Renal cortex interstitium (tissue), 15 donors: ENCODE data around the gene XXYLT1. TPM values are rescaled to one million over a fixed set of nuclear protein-coding genes. Genes with fewer than 3 reads are reported as not detected.
A peak's percentile ranks its signal among the peaks of the same experiment; 100 is the strongest.
"Not testable (repeated sequence)": the region's sequence is repeated elsewhere in the genome, so short reads cannot be mapped to it uniquely, and the experiment has no call there.

ENCODE experiments used
- DNase-seq, 11 donors: peaks; one replicate each; pipeline ENCODE4 v3.0.0-alpha.2; 2013; ENCODE audit warnings: low read depth in 9 of 11, low spot score in 4 of 11; ENCODE audit errors: extremely low read depth in 1 of 11
- long read RNA-seq, 16 experiments: transcript quantifications; one replicate each; lab custom pipeline, GENCODE V29; 2026
- polyA plus RNA-seq, 3 donors: library from polyadenylated mRNA; unstranded; fragments of 120-200 nt; gene quantifications; one replicate each; pipeline ENCODE4 v1.2.1, GENCODE V29; 2013; ENCODE audit not compliant: insufficient read length in 3 of 3

The XXYLT1 gene, protein sequence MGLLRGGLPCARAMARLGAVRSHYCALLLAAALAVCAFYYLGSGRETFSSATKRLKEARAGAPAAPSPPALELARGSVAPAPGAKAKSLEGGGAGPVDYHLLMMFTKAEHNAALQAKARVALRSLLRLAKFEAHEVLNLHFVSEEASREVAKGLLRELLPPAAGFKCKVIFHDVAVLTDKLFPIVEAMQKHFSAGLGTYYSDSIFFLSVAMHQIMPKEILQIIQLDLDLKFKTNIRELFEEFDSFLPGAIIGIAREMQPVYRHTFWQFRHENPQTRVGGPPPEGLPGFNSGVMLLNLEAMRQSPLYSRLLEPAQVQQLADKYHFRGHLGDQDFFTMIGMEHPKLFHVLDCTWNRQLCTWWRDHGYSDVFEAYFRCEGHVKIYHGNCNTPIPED
- 10 to 100 TPM; 27.3 to 35.5 (median 27.8) TPM for polyA plus RNA-seq
- long read RNA-seq, donor 1, transcript XXYLT1-201 (4 exons, 2,727 nt), result major isoform, 7 of 7 reads
- long read RNA-seq, donor 1, partial matches to known transcripts, result 0 of 7 reads
- long read RNA-seq, donor 1, other reads (novel, unspliced or antisense), result 0 of 7 reads
- long read RNA-seq, donor 2, transcript XXYLT1-201 (4 exons, 2,727 nt), result major isoform, 8 of 8 reads
- long read RNA-seq, donor 2, partial matches to known transcripts, result 0 of 8 reads
- long read RNA-seq, donor 2, other reads (novel, unspliced or antisense), result 0 of 8 reads
- long read RNA-seq, donor 3, transcript XXYLT1-201 (4 exons, 2,727 nt), result major isoform, 11 of 11 reads
- long read RNA-seq, donor 3, partial matches to known transcripts, result 0 of 11 reads
- long read RNA-seq, donor 3, other reads (novel, unspliced or antisense), result 0 of 11 reads
- long read RNA-seq, donor 4, transcript XXYLT1-201 (4 exons, 2,727 nt), result major isoform, 5 of 5 reads
- long read RNA-seq, donor 4, partial matches to known transcripts, result 0 of 5 reads
- long read RNA-seq, donor 4, other reads (novel, unspliced or antisense), result 0 of 5 reads
- long read RNA-seq, donor 5, result 0 reads
- long read RNA-seq, donor 6, transcript XXYLT1-201 (4 exons, 2,727 nt), result major isoform, 7 of 8 reads
- long read RNA-seq, donor 6, partial matches to known transcripts, result 0 of 8 reads
- long read RNA-seq, donor 6, other reads (novel, unspliced or antisense), result 0 of 8 reads
- long read RNA-seq, donor 7, transcript XXYLT1-201 (4 exons, 2,727 nt), result major isoform, 11 of 11 reads
- long read RNA-seq, donor 7, partial matches to known transcripts, result 0 of 11 reads
- long read RNA-seq, donor 7, other reads (novel, unspliced or antisense), result 0 of 11 reads
- long read RNA-seq, donor 8, result 0 reads
- long read RNA-seq, donor 9, partial matches to known transcripts, result 0 of 3 reads
- long read RNA-seq, donor 9, other reads (novel, unspliced or antisense), result 0 of 3 reads
- long read RNA-seq, donor 10, transcript XXYLT1-201 (4 exons, 2,727 nt), result major isoform, 5 of 5 reads
- long read RNA-seq, donor 10, partial matches to known transcripts, result 0 of 5 reads
- long read RNA-seq, donor 10, other reads (novel, unspliced or antisense), result 0 of 5 reads
- long read RNA-seq, donor 11, transcript XXYLT1-201 (4 exons, 2,727 nt), result major isoform, 6 of 7 reads
- long read RNA-seq, donor 11, partial matches to known transcripts, result 0 of 7 reads
- long read RNA-seq, donor 11, other reads (novel, unspliced or antisense), result 0 of 7 reads
- long read RNA-seq, donor 12, partial matches to known transcripts, result 0 of 3 reads
- long read RNA-seq, donor 12, other reads (novel, unspliced or antisense), result 0 of 3 reads
- long read RNA-seq, donor 13, result 0 reads
- long read RNA-seq, donor 14, transcript XXYLT1-201 (4 exons, 2,727 nt), result major isoform, 6 of 6 reads
- long read RNA-seq, donor 14, partial matches to known transcripts, result 0 of 6 reads
- long read RNA-seq, donor 14, other reads (novel, unspliced or antisense), result 0 of 6 reads
- long read RNA-seq, donor 15, transcript XXYLT1-201 (4 exons, 2,727 nt), result major isoform, 5 of 5 reads
- long read RNA-seq, donor 15, partial matches to known transcripts, result 0 of 5 reads
- long read RNA-seq, donor 15, other reads (novel, unspliced or antisense), result 0 of 5 reads
- long read RNA-seq, donor 16, transcript XXYLT1-201 (4 exons, 2,727 nt), result major isoform, 16 of 65 reads
- long read RNA-seq, donor 16, partial matches to known transcripts, result 49 of 65 reads
- long read RNA-seq, donor 16, other reads (novel, unspliced or antisense), result 0 of 65 reads

DNA sequence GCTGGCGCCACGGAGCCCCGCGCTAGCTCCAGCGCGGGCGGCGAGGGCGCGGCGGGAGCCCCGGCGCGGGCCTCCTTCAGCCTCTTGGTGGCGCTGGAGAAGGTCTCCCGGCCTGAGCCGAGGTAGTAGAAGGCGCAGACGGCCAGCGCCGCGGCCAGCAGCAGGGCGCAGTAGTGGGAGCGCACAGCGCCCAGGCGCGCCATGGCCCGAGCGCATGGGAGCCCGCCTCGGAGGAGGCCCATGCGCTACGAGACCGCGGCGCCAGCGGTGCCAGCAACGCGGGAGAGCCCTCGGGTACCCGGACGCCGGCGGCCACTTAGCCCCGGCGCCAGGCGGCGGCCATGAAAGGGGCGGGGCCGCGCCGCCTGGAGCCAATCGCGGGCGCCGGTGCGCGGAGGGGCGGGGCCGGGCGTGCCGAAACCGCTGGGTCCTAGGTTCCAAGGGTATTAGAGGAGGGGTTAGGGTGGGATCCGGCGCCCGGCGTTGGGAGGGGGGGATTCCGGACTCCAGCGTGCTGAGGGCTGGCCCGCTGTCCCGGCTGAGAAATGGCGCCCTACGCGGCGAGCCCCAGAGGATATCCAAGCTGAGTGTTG, at the start of gene XXYLT1:
TSS of gene XXYLT1 (minus strand) at position 343 of the 593 bp plus-strand sequence. CDS start at position 242, 101 bp downstream.
- peak in 10 of 11 donors; percentile 73 to 91 (median 87) for DNase-seq

DNA sequence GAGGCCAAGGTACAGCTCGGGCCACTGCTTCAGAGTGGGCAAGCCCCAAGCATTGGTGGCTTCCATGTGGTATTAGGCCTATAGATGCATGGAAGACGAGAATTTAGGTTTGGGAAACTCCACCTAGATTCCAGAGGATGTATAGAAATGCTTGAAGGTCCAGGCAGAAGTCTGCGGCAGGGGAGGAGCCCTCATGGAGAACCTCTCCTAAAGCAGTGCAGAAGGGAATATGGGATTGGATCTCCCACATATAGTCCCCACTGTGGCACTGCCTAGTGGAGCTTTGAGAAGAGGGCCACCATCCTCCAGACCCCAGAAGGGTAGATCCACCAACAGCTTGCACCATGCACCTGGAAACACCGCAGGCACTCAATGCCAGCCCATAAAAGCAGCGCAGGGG, 48.1 kb upstream of the XXYLT1 start:
- DNase-seq, result no peak

DNA sequence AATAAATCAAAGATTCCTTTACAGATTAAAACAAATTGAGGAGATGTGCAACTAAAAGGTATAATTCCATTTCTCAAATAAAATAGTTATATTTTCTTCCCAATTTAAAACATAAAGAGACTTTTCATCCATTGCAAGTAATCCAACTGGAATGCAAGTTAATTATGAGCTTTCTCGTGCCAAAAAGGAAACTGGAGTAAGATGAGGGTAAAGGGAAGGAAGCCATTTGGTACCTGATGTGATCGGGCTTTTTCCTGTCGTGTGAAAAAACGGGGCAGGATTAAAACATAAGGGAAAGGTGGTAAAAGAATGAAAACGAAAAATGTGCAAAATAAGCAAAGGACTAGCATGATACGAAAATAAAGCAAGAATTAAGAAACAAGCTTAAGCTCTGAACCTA, 41.8 kb upstream of the XXYLT1 start:
- DNase-seq, result no peak

DNA sequence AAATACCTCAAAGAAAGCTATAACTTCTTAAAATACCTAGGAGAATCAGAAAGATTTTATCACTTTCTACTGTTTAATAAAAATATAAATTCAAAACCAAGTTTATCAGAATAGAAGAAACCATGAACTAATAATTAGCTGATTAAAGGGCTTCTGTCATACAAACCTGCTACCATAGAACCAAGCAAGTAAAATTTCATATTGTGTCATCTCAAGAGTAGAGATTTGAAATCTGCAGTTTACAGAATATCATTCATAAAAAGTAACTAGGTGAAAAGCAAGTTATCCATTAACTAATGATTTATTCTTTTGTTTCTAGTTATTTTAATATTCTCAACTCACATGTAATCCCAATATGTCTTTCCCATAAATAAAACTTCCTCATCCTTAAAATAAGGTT, 36.8 kb upstream of the XXYLT1 start:
- DNase-seq, result no peak

DNA sequence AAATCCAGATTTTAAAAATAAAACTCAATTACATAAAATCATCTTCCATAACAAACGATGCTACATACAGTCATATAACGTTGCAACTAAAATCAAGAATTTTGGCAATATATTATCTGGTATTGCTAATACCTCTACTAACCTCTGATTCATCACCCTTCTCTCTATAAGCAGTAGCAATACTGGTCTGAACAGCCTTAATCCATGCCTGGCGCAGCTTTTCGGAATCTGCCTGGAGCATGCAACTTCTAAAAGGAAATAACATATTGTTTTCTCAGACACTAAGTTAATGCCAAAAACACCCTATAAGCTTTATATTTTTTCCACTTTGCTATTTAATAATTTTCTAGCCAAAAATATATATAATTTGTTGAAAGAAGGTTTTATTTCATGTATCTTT, 35.4 kb upstream of the XXYLT1 start:
- no peak for DNase-seq

DNA sequence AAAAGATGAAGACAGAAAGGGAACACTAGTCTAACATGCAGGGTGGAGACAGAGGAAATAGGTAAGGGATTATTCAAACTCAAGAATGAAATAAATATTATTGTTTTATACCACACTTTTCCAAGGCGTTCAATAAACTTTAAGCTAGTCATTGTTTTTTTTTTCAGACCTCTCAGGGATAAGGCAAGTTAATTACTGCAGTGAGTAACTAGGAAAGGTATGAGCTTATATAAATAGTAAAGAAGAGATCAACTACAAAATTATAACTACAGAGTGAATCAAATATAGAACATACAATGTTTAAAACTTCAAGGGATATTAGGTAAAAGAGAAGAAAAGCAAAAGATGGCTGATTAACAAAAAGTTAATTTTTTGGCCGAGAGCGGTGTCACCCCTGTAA, 31.5 kb upstream of the XXYLT1 start:
- DNase-seq, result no peak

DNA sequence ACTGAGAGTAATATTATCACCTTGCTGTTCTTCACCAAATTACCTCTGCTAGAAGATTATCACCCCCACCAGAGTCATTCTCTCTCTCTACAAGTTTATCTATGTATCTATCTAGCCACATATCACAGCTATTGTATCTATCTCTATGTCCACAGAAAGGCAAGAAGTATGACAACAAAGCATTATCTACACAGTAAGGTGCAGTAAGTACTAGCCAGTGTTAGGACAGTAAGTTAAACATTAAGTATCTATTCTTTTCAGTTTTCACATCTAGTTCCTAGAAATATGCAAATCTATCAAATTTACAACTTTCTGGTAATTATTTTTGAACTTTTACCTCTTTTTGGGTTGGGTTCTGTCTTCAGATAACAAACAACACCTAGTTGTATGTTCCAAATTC, 26.5 kb upstream of the XXYLT1 start:
- DNase-seq, result no peak

DNA sequence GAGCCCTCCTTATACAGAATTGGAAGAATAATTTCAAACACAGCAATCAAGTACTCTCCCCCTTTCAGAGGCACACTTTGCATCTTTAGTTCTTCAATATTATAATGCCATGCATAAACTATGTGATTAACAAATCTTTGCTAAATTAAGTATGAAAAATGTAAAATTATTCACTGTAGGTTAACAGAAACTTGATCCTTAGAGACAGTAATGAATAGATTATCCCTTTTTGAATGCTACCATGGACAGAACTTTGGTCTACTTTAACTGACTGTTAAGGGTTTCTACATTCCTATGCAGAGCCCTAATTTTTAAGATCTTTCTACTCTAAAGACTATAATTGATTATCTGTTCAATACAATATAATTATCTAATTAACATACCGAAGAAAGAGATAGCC, 25.7 kb upstream of the XXYLT1 start:
- DNase-seq, result no peak

DNA sequence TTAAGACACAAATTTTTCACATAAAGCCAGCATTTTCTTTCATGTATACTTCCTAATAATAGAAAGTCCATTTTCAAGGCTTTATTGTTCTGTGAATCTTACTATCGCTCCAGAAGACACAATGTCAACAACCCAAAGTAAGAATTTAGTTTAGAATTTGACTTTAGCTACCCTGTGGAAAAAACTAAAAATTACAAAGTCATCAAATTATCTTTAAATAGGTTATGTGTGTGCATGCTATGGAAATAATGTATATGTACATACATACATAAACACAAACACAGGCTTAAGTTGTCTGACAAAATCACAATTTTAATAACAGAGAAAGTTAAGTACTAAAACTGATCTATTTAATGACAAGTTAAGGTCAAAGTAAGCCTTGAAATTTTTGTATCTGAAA, 20.2 kb upstream of the XXYLT1 start:
- no peak for DNase-seq

DNA sequence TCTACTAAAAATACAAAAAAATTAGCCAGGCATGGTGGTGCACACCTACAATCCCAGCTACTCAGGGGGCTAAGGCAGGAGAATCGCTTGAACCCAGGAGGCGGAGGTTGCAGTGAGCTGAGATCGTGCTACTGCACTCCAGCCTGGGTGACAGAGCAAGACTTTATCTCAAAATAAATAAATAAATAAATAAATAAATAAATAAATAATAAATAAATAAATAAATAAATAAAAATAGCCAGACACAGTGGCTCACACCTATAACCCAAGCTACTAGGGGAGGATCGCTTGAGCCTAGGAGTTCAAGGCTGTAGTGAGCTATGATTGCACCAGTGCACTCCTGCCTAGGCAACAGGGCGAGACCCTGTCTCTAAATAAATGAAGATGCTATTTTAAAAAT, 19.7 kb upstream of the XXYLT1 start:
- DNase-seq, result not testable (repeated sequence)

DNA sequence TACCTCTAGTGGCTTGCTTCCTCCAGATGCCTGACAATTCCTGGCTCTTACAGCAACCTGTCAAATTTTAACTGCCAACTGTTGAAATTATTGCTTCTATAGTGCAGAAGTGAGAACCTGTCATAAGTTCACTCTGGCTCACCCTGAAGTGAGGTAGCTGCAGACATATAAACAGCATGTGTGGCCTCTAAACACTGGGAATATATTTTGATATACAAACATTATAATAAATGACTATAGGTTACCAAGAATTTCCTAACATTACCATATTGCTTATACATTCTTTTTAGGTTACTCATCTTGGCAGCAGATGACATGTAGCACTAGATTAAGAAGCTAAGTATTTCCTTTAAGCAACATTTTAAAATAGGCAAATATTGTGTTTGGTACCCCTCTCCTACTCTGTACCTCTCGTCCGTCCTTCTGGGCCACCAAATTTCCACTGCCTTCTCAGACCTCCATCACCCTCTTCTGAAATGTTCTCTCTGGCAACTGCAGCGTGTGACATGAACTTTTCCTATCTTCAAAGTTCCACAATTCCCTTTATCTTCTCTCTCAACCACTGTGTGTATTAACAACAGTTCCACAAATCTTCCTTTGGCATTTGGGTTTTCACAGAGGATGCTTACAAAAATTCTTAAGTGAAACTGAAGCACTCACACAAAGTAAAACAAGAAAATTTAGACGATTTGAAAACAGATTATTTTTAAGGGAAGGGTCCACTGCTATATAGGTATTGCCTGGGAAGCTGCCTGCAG, 15.3 kb upstream of the XXYLT1 start:
- DNase-seq, result no peak

DNA sequence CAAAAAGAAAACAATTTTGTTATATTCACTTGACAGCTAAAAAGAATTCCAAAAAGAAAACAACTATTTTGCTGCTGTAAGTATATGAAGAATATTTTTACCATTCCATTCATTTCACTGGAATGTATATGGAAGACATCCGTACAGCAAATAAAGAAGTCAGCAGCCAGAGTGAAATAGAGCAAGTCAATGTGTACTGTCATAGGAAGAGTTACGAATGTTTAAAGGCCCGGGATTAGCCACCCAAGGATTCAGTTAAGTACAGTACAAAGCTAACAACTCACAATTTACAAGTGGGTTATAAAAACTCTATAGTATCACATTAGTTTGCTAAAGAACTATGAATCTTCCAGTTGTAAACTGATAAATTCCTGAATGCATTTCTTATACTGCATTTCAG, 14.4 kb upstream of the XXYLT1 start:
- DNase-seq, result no peak

DNA sequence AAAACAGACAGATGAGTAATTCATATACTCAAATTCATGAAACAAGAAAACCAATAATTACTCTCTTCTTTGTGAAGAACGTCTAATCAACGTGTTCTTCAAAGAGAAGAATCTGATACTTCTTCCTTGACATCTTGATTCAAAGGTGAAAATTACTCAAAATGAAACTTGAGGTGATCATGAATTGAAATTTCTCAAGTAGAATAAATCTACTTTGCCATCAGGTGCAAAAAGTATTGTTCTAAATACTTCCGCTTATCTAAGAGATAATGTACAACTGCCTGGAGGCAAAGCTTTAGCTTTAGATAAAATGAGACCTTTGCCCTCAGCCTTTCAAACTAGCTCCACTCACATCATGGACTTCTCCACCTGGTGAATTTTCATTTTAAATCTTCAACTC, 13.9 kb upstream of the XXYLT1 start:
- DNase-seq, result no peak

DNA sequence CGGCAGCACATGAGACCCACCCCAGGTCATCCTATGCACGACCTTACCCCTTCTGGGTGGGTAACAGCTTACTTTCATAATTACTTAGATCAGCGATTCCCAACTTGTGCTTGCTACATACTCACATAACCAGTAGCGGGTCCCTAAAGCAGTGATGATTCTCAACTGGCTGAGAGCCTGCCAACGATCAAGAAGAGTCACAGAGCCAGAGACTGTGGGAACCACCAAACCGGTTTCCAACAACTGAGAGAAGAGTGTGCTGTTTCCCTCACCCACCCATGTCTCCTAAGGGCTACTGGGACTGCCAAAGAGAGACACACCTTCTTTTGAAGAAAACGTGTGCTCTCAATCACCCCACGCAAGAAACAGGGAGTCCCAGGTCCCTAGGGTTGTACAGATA, 12.0 kb upstream of the XXYLT1 start:
- no peak for DNase-seq

DNA sequence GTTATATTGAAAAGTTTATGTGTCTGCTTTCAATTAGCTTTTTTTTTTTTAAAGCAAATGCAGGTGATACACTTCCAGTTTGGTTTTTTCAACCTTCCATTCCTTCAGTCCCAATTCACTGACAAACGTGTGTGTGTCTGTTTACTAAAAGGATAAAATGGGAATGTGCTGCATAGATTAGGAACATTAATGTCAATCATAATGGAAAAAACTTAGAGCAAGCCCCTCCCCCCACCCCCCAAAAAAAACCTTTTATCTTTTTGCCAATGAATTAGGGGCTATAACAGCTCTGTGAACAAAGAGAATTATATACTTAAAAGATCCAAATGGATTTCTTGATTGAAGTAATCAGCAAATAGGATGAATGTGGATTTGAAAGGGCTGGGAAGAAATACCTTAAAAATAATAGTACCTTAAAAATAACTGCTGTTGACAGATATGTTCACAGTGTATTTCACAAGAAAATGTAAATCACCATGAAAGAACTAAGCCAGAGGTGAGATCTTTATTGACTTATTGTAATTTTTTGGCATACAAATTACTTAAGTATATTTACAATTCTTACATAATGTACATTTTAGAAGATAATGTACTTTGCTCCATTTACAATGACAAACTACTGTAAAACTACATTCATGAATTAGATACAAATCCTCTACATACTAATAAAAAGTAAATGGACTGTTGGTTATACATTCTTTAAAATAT, 3.5 kb upstream of the XXYLT1 start:
- DNase-seq, result no peak
